Measurements from ENCODE around the gene TMEM63A.

TMEM63A gene

GRCh38 chr1:225921734-225922709, 39.8 kb upstream of the TMEM63A start:
- WGBS, 2 experiments: 95 to 96% methylated on average over 23 of the region's 23 CpGs
- Histone ChIP-seq H3K27ac (ENCODE audit: insufficient read depth, low read depth, low read length, poor library complexity, severe bottlenecking) (no peak overlapping the region), H3K36me3 (ENCODE audit: control insufficient read depth, insufficient read depth, low read length) (peaks cover 19% of the 10 kb centered on the region), H3K9me3 (ENCODE audit: control insufficient read depth, low read length) (no peaks in the 10 kb centered on the region), H3K27me3 (ENCODE audit: control insufficient read depth, insufficient read depth, low read length, poor library complexity, severe bottlenecking) (no peaks in the 10 kb centered on the region), H3K4me1 (ENCODE audit: control insufficient read depth, insufficient read depth, low read length) (peaks cover 11% of the 10 kb centered on the region), H3K4me3 (ENCODE audit: insufficient read depth, low read depth, low read length) (no peak overlapping the region)

GRCh38 chr1:225919906-225920305, 37.7 kb upstream of the TMEM63A start:
- Histone ChIP-seq H3K27me3 (ENCODE audit: control insufficient read depth, insufficient read depth, low read length, poor library complexity, severe bottlenecking) (no peaks in the 10 kb centered on the region), H3K4me1 (ENCODE audit: control insufficient read depth, insufficient read depth, low read length) (peaks cover 11% of the 10 kb centered on the region), H3K9me3 (ENCODE audit: control insufficient read depth, low read length) (no peaks in the 10 kb centered on the region), H3K4me3 (ENCODE audit: insufficient read depth, low read depth, low read length) (no peak overlapping the region), H3K36me3 (ENCODE audit: control insufficient read depth, insufficient read depth, low read length) (peaks cover 19% of the 10 kb centered on the region), H3K27ac (ENCODE audit: insufficient read depth, low read depth, low read length, poor library complexity, severe bottlenecking) (no peak overlapping the region)
- WGBS, 2 experiments: 96 to 97% methylated on average over 5 of the region's 5 CpGs

- Histone ChIP-seq H3K4me3 (ENCODE audit: insufficient read depth, low read depth, low read length) (no peak overlapping the region), H3K4me1 (ENCODE audit: control insufficient read depth, insufficient read depth, low read length) (peaks cover 11% of the 10 kb centered on the region), H3K27ac (ENCODE audit: insufficient read depth, low read depth, low read length, poor library complexity, severe bottlenecking) (no peak overlapping the region), H3K9me3 (ENCODE audit: control insufficient read depth, low read length) (no peaks in the 10 kb centered on the region), H3K36me3 (ENCODE audit: control insufficient read depth, insufficient read depth, low read length) (peaks cover 19% of the 10 kb centered on the region), H3K27me3 (ENCODE audit: control insufficient read depth, insufficient read depth, low read length, poor library complexity, severe bottlenecking) (no peaks in the 10 kb centered on the region)
- WGBS, 2 experiments: 93 to 94% methylated on average over 4 of the region's 4 CpGs
Measured at GRCh38 chr1:225918280-225918679, 36.1 kb upstream of the TMEM63A start.

- WGBS, 2 experiments: 94% methylated on average over 4 to 5 of the region's 5 CpGs
- H3K36me3 ChIP-seq (ENCODE audit: control insufficient read depth, insufficient read depth, low read length): peaks cover 19% of the 10 kb centered on the region
Measured at GRCh38 chr1:225917536-225917935, 35.4 kb upstream of the TMEM63A start.

GRCh38 chr1:225917101-225917500, 34.9 kb upstream of the TMEM63A start:
- no peak overlapping the region for H3K4me3 ChIP-seq (ENCODE audit: insufficient read depth, low read depth, low read length)
- H3K9me3 ChIP-seq (ENCODE audit: control insufficient read depth, low read length): no peaks in the 10 kb centered on the region
- no peaks in the 10 kb centered on the region for H3K4me1 ChIP-seq (ENCODE audit: control insufficient read depth, insufficient read depth, low read length)
- no peak overlapping the region for H3K27ac ChIP-seq (ENCODE audit: insufficient read depth, low read depth, low read length, poor library complexity, severe bottlenecking)
- peaks cover 19% of the 10 kb centered on the region for H3K36me3 ChIP-seq (ENCODE audit: control insufficient read depth, insufficient read depth, low read length)
- peaks cover 4% of the 10 kb centered on the region for H3K27me3 ChIP-seq (ENCODE audit: control insufficient read depth, insufficient read depth, low read length, poor library complexity, severe bottlenecking)
- 93 to 98% methylated on average over 3 of the region's 3 CpGs for WGBS, 2 experiments

More at GRCh38 chr1:225917536-225917935, 35.4 kb upstream of the TMEM63A start:
- H3K9me3 ChIP-seq (ENCODE audit: control insufficient read depth, low read length): no peaks in the 10 kb centered on the region
- peaks cover 3% of the 10 kb centered on the region for H3K4me1 ChIP-seq (ENCODE audit: control insufficient read depth, insufficient read depth, low read length)
- H3K27ac ChIP-seq (ENCODE audit: insufficient read depth, low read depth, low read length, poor library complexity, severe bottlenecking): no peak overlapping the region
- no peaks in the 10 kb centered on the region for H3K27me3 ChIP-seq (ENCODE audit: control insufficient read depth, insufficient read depth, low read length, poor library complexity, severe bottlenecking)
- no peak overlapping the region for H3K4me3 ChIP-seq (ENCODE audit: insufficient read depth, low read depth, low read length)

GRCh38 chr1:225915538-225915991, 33.4 kb upstream of the TMEM63A start:
- WGBS, 2 experiments: 93 to 97% methylated on average over 7 of the region's 7 CpGs
- peaks cover 11% of the 10 kb centered on the region for H3K27me3 ChIP-seq (ENCODE audit: control insufficient read depth, insufficient read depth, low read length, poor library complexity, severe bottlenecking)
- H3K27ac ChIP-seq (ENCODE audit: insufficient read depth, low read depth, low read length, poor library complexity, severe bottlenecking): no peak overlapping the region
- H3K4me1 ChIP-seq (ENCODE audit: control insufficient read depth, insufficient read depth, low read length): no peaks in the 10 kb centered on the region
- no peaks in the 10 kb centered on the region for H3K9me3 ChIP-seq (ENCODE audit: control insufficient read depth, low read length)
- H3K4me3 ChIP-seq (ENCODE audit: insufficient read depth, low read depth, low read length): no peak overlapping the region
- peaks cover 12% of the 10 kb centered on the region for H3K36me3 ChIP-seq (ENCODE audit: control insufficient read depth, insufficient read depth, low read length)

- H3K27ac ChIP-seq (ENCODE audit: insufficient read depth, low read depth, low read length, poor library complexity, severe bottlenecking): no peak overlapping the region
Measured at GRCh38 chr1:225914947-225915346, 32.8 kb upstream of the TMEM63A start.

GRCh38 chr1:225914391-225914790, 32.2 kb upstream of the TMEM63A start:
- Histone ChIP-seq H3K4me1 (ENCODE audit: control insufficient read depth, insufficient read depth, low read length) (no peaks in the 10 kb centered on the region), H3K4me3 (ENCODE audit: insufficient read depth, low read depth, low read length) (no peak overlapping the region), H3K9me3 (ENCODE audit: control insufficient read depth, low read length) (no peaks in the 10 kb centered on the region), H3K27me3 (ENCODE audit: control insufficient read depth, insufficient read depth, low read length, poor library complexity, severe bottlenecking) (peaks cover 11% of the 10 kb centered on the region), H3K36me3 (ENCODE audit: control insufficient read depth, insufficient read depth, low read length) (peaks cover under 1% of the 10 kb centered on the region), H3K27ac (ENCODE audit: insufficient read depth, low read depth, low read length, poor library complexity, severe bottlenecking) (peak overlapping the region; percentile 50)
- 95 to 96% methylated on average over 6 of the region's 6 CpGs for WGBS, 2 experiments

More at GRCh38 chr1:225914947-225915346, 32.8 kb upstream of the TMEM63A start:
- no peaks in the 10 kb centered on the region for H3K9me3 ChIP-seq (ENCODE audit: control insufficient read depth, low read length)
- no peak overlapping the region for H3K4me3 ChIP-seq (ENCODE audit: insufficient read depth, low read depth, low read length)
- peaks cover 11% of the 10 kb centered on the region for H3K27me3 ChIP-seq (ENCODE audit: control insufficient read depth, insufficient read depth, low read length, poor library complexity, severe bottlenecking)
- no peaks in the 10 kb centered on the region for H3K4me1 ChIP-seq (ENCODE audit: control insufficient read depth, insufficient read depth, low read length)
- WGBS, 2 experiments: 76 to 83% methylated on average over 5 to 6 of the region's 6 CpGs
- peaks cover 6% of the 10 kb centered on the region for H3K36me3 ChIP-seq (ENCODE audit: control insufficient read depth, insufficient read depth, low read length)

- Histone ChIP-seq H3K4me3 (ENCODE audit: insufficient read depth, low read depth, low read length) (no peak overlapping the region), H3K9me3 (ENCODE audit: control insufficient read depth, low read length) (no peaks in the 10 kb centered on the region), H3K4me1 (ENCODE audit: control insufficient read depth, insufficient read depth, low read length) (no peaks in the 10 kb centered on the region), H3K27ac (ENCODE audit: insufficient read depth, low read depth, low read length, poor library complexity, severe bottlenecking) (no peak overlapping the region), H3K27me3 (ENCODE audit: control insufficient read depth, insufficient read depth, low read length, poor library complexity, severe bottlenecking) (peaks cover 11% of the 10 kb centered on the region), H3K36me3 (ENCODE audit: control insufficient read depth, insufficient read depth, low read length) (no peaks in the 10 kb centered on the region)
- WGBS, 2 experiments: 39 to 40% methylated on average over 53 of the region's 53 CpGs
Measured at GRCh38 chr1:225911191-225912130, 29.3 kb upstream of the TMEM63A start.

Data from ectodermal cell (in vitro differentiated cells).